BJ (cell line): ENCODE results near the gene OR5T1. TPM values are rescaled to one million over a fixed set of nuclear protein-coding genes. Genes with fewer than 3 reads are reported as not detected.

Experiments used
- CTCF ChIA-PET: fragments of 350-600 bp; formaldehyde crosslinking; extraction: SDS; loops from one replicate; lab custom pipeline; 2021; ENCODE audit warnings: antibody characterized with exemption, inconsistent platforms; lab: Yijun Ruan, JAX
- POLR2A ChIA-PET: fragments of 300-600 bp; sonication (Branson Sonifier 250); formaldehyde crosslinking; extraction: SDS; loops from one replicate; lab custom pipeline; 2021; ENCODE audit warnings: antibody characterized with exemption; lab: Charles Lee
- DNase-seq: peaks from one replicate; pipeline ENCODE4 v3.0.0-alpha.2; 2011; ENCODE audit warnings: low read depth
- H3K27me3 ChIP-seq: 2 replicates; pipeline ENCODE4 v1.6.0; 2011; ENCODE audit warnings: low read length; ENCODE audit not compliant: control insufficient read depth, insufficient read depth
- H3K36me3 ChIP-seq: 2 replicates; pipeline ENCODE4 v1.5.1; 2011; ENCODE audit warnings: low read length; ENCODE audit not compliant: control insufficient read depth, insufficient read depth
- H3K4me3 ChIP-seq: 2 replicates; pipeline ENCODE4 v1.5.1; 2011; ENCODE audit warnings: low read depth, mild to moderate bottlenecking, control low read depth, low read length
- polyA minus RNA-seq: library from RNA; depleted of rRNA, polyadenylated mRNA; stranded (reverse); fragments of >200 nt; gene quantifications from 2 replicates; pipeline ENCODE4 v1.2.3, GENCODE V29; 2011; rRNA and poly(A)+ RNA removed
- polyA plus RNA-seq: library from polyadenylated mRNA; depleted of rRNA; stranded (reverse); fragments of >200 nt; gene quantifications from 2 replicates; pipeline ENCODE4 v1.2.3, GENCODE V29; 2011; rRNA removed
- TF ChIP-seq, protein P1 (sequence below): IDR thresholded peaks from 2 replicates; pipeline ENCODE4 v1.5.1; 2011; ENCODE audit warnings: low read depth, mild to moderate bottlenecking, control low read depth, inconsistent platforms, low read length, moderate library complexity; ENCODE audit not compliant: insufficient read depth

OR5T1 gene
- polyA plus RNA-seq (not detected in 2 replicates), polyA minus RNA-seq (not detected in 2 replicates)

- TF ChIP-seq, protein P1, sequence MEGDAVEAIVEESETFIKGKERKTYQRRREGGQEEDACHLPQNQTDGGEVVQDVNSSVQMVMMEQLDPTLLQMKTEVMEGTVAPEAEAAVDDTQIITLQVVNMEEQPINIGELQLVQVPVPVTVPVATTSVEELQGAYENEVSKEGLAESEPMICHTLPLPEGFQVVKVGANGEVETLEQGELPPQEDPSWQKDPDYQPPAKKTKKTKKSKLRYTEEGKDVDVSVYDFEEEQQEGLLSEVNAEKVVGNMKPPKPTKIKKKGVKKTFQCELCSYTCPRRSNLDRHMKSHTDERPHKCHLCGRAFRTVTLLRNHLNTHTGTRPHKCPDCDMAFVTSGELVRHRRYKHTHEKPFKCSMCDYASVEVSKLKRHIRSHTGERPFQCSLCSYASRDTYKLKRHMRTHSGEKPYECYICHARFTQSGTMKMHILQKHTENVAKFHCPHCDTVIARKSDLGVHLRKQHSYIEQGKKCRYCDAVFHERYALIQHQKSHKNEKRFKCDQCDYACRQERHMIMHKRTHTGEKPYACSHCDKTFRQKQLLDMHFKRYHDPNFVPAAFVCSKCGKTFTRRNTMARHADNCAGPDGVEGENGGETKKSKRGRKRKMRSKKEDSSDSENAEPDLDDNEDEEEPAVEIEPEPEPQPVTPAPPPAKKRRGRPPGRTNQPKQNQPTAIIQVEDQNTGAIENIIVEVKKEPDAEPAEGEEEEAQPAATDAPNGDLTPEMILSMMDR, result no peak
- no peak for DNase-seq
- no peaks in the 10 kb centered on the region for H3K27me3 ChIP-seq
- no peak within 1 kb of the TSS for H3K4me3 ChIP-seq
- POLR2A ChIA-PET, result no interaction called here
- CTCF ChIA-PET, result no interaction called here
- H3K36me3 ChIP-seq, result no peaks in the 10 kb centered on the region
Measured at GRCh38 chr11:56273854-56274253, at the start of gene OR5T1. TSS of gene OR5T1 (plus strand) at chr11:56274154. CDS start at chr11:56275639, 1,485 bp downstream.

- H3K36me3 ChIP-seq, result no peaks in the 10 kb centered on the region
- no peak for DNase-seq
- TF ChIP-seq, protein P1, result no peak
- H3K4me3 ChIP-seq, result no peak within 1 kb of the TSS
- ChIA-PET CTCF (no interaction called here), POLR2A (no interaction called here)
- no peaks in the 10 kb centered on the region for H3K27me3 ChIP-seq
Measured at GRCh38 chr11:56234155-56234554, 39.8 kb upstream of the OR5T1 start, which contains the start of gene OR5T2. TSS of gene OR5T2 (minus strand) at chr11:56234255. CDS start at chr11:56233062, 1,193 bp downstream.

DNA sequence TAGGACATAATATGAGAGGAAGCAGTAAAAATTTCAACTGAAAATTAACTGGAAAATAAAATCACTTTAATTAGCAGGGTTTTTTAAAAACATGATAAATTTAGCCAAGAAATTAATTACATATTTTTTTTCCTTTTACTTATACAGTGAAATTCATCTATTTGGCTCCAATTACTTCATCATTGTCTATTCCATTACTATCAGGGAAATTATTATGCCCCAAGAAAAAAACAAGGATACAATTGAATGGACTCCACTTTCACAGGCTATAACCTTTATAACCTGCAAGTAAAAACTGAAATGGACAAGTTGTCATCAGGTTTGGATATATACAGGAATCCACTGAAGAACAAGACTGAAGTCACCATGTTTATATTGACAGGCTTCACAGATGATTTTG is 22.0 kb upstream of the OR5T1 start, which contains the start of gene OR5T3:
OR5T3 (plus strand) TSS at position 301 of the 400 bp plus-strand sequence; CDS start at position 301, 0 bp downstream.
- ChIA-PET POLR2A (no interaction called here), CTCF (no interaction called here)
- no peak for DNase-seq
- no peaks in the 10 kb centered on the region for H3K36me3 ChIP-seq
- no peak within 1 kb of the TSS for H3K4me3 ChIP-seq
- no peaks in the 10 kb centered on the region for H3K27me3 ChIP-seq
- TF ChIP-seq, protein P1, result no peak

GRCh38 chr11:56271092-56271491 is 2.9 kb upstream of the OR5T1 start:
- ChIA-PET POLR2A (no interaction called here), CTCF (interaction anchor here (0.6 kb wide), 1 partner anchor 14 kb away, joined by 3 read pairs; no protein-coding TSS in a partner anchor)
- TF ChIP-seq, protein P1, result no peak
- no peak overlapping the region for H3K4me3 ChIP-seq
- no peaks in the 10 kb centered on the region for H3K27me3 ChIP-seq
- DNase-seq, result no peak
- no peaks in the 10 kb centered on the region for H3K36me3 ChIP-seq

GRCh38 chr11:56292154-56292553 is 18.2 kb downstream of the OR5T1 start, which contains the start of gene OR8H1:
TSS of gene OR8H1 (minus strand) at chr11:56292254. CDS start at chr11:56291062, 1,192 bp downstream.
- TF ChIP-seq, protein P1, result no peak
- POLR2A ChIA-PET, result no interaction called here
- no peaks in the 10 kb centered on the region for H3K27me3 ChIP-seq
- no peak for DNase-seq
- no peak within 1 kb of the TSS for H3K4me3 ChIP-seq
- H3K36me3 ChIP-seq, result no peaks in the 10 kb centered on the region
- CTCF ChIA-PET, result no interaction called here
